NCI-H460 (cell line): ENCODE measurements around the gene NTM. TPM values are rescaled to one million over a fixed set of nuclear protein-coding genes. Genes with fewer than 3 reads are reported as not detected.
"Not testable (repeated sequence)": the region's sequence is repeated elsewhere in the genome, so short reads cannot be mapped to it uniquely, and the experiment has no call there.

Experiments used
- DNase-seq: peaks from one replicate; pipeline ENCODE4 v3.0.0-alpha.2; 2016; ENCODE audit warnings: low read depth; ENCODE audit errors: extremely low read depth
- total RNA-seq: library from RNA; depleted of rRNA; stranded (reverse); fragments of >200 nt; shearing (Covaris generic); gene quantifications from 2 replicates; pipeline ENCODE4 v1.2.3, GENCODE V29; 2014

NTM gene
- total RNA-seq, 1 experiment from 2014 or later: 3.7 TPM

- DNase-seq: no peak
Observed at GRCh38 chr11:132307309-132308020, 937.0 kb downstream of the NTM start.

GRCh38 chr11:132310390-132311375, 940.3 kb downstream of the NTM start:
- no peak for DNase-seq

DNA sequence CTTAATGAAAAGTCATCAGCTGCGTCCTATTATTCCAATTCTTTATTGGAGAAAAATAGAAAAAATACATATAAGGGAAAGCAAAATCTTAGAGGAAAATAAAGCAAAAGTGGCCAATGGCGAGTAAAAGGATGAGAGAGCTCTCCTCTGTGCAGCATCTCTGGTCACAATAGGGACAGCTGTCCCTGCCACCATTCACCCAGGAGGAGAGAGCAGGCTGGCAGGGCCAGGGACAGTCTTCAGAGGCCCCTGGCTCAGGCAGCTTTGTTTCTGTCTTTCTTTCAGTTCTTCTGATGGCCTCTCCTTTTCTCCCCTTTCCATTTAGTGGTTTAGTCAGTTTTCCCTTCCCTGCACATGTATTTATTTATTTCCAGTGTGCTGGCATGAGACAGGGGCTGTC, 941.3 kb downstream of the NTM start:
- DNase-seq: no peak

GRCh38 chr11:132312161-132312560, 941.7 kb downstream of the NTM start:
- no peak for DNase-seq

- no peak for DNase-seq
Observed at GRCh38 chr11:132312701-132313111, 942.3 kb downstream of the NTM start.

DNA sequence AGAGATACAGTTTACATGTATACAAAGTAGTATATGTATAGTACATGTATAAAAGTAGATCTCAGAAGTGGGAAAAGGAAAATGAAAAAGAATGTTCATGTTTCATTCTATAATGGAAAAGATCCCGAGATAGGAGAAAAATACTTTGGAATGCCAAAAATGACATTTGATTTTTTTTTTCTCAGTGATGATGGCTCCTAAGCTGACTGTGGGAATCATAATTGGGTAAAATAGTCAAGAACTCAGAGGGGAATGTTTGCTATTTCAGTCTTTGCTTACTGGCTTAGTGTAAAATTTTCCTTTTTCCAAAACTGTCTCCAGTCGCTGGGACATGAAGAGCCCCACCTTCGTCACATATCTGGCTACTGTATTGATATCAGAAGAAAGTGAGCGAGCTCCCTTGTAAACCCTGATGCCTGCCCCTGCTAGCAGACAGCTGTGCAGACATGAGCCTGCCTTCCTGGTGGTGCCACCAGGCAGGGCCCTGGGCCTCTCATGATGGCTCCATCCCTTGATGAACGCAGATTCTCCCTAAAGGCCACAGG, 944.6 kb downstream of the NTM start:
- no peak for DNase-seq

DNA sequence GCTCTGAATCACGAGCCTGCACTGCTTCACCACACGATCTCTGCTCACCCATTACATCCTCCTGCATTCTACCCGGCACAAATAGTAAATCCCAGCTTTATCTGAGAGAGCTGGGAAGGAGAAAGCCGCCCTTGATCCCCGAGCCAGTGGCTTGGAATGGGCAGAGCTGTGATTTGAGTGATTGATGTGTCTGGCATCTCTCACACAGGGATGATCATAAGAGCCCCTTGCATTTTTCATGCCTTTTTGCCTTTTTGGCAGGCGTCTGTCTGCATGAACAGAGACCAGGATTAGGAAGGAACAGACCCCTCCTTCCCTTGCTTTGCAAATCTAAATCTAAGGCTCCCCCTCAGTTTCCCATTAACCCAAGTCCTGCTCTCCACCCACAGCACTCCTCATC, 945.3 kb downstream of the NTM start:
- no peak for DNase-seq

DNA sequence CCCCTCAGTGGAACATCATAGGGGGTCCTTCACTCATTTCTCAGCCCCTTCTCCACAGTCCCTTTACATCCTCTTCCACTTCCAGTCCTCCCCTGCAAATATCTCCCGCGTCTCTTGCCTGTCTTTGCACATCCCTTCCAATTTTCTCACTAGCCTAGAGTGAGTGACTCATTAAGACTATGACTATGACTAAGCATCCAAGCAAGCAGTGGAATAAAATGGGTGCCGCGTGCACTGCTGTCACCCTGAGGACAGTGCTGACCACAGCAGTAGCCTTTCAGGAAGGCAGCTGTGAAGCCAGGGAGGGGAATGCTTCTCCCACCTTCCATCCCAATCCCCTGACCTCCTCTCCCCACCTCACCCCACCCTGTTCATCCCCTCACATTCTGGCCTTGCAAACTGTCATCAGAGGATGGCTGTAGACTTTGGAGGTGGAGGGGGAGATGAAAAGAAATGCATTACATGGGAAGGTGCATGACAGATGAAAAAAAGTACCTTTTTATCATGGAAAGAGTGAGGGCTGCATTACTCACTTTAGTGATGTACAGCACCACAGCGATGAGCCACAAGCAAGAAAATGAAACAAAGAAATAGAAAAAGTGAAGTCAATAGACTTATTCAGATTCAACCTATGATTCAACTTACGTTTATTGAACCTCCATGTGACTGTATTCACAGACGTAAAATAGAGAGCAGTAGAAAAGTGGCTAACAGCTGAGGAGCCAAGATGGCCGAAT, 948.2 kb downstream of the NTM start:
- DNase-seq: peak; percentile 54

DNA sequence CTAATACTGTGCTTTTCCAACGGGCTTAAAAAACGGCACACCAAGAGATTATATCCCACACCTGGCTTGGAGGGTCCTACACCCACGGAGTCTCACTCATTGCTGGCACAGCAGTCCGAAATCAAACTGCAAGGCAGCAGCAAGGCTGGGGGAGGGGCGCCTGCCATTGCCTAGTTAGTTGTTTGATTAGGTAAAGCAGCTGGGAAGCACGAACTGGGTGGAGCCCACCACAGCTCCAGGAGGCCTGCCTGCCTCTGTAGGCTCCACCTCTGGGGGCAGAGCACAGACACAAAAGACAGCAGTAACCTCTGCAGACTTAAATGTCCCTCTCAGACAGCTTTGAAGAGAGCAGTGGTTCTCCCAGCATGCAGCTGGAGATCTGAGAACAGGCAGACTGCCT, 949.0 kb downstream of the NTM start:
- not testable (repeated sequence) for DNase-seq

GRCh38 chr11:132330515-132330914, 960.1 kb downstream of the NTM start:
- no peak for DNase-seq

DNA sequence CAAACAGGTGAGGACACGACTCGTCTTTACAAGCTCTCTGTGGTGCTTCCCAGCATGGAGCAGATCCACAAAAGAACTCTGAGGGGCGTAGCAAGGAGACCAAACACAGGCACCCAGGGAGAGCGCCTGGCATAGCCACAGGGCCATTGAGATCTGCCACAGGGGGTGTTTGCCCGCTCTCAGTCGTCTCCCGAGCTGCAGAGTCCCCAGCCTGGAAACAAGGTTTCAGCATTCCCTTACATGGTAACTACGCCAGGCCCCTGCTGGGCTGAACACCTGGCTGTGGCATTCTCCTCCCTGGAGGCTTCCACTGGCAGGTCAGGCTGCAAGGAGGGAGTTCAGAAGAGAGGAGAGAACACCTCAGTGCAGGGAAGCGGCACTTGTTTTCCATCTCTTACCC, 962.1 kb downstream of the NTM start:
- DNase-seq: no peak

- DNase-seq: no peak
Observed at GRCh38 chr11:132334769-132335280, 964.4 kb downstream of the NTM start.

DNA sequence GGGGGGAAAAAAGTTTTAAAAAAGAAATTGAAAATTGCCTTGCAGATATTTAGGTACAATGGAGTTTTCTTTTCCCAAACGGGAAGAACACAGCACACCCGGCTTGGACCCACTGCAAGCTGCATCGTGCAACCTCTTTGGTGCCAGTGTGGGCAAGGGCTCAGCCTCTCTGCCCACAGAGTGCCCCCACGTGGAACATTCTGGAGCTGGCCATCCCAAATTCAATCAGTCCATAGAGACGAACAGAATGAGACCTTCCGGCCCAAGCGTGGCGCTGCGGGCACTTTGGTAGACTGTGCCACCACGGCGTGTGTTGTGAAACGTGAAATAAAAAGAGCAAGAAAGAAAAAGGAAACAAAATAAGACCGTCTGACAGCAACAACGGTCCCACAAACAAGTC, 964.9 kb downstream of the NTM start:
- no peak for DNase-seq

DNA sequence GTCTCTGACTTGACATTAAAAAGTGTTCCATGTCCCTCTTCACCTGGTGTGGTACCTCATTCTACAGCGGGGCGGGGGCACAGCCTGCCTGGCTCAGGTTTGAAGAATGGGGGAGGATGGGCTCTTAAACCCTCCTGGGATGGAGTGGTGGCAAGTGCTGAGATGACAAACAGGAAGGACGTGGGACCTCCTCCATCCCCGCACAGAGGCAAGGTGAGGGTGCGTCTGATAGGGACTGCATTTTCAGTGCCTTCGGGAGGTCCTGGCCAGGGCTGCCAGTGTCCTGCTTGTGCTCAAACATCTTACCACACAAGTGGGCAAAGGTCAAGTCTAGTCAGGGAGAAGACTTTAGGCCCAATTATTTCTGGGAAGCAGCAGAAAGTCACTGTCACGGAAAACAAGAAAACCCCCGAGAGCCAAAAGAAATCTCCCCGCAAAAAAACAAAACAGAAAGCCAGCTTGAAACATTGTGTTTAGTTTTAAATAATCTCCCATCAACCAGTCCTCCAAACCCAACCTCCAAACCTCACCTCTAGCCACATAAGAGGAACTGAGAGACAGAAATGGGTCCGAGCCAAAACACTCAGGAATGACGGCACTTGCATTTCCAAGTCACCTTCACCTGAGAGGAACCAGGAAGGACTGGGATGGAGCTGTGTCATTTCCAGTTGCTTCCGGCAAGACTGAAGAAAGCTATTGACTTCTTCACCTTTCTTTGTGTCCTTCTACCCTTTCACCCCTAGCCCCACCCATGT, 966.5 kb downstream of the NTM start:
- DNase-seq: no peak

- no peak for DNase-seq
Observed at GRCh38 chr11:132337819-132338416, 967.5 kb downstream of the NTM start.

DNA sequence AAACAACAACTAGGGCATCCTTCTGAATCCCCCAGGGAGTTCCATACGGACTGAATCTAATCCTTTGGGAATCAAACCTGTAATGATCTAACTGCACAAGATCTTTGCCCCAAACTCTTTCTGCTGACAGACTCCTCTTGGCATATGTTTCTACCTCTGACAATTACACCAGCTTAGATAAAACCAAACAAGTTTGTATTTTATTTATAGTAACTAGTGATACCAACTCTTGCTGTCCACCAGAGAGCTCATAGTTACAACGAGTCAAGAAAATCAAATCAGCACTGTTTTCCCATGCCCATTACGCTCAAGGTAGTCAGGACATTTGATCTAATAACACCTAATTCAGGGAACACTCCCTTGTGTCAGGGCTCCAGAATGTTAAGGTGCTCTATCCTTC, 972.0 kb downstream of the NTM start:
- DNase-seq: no peak

DNA sequence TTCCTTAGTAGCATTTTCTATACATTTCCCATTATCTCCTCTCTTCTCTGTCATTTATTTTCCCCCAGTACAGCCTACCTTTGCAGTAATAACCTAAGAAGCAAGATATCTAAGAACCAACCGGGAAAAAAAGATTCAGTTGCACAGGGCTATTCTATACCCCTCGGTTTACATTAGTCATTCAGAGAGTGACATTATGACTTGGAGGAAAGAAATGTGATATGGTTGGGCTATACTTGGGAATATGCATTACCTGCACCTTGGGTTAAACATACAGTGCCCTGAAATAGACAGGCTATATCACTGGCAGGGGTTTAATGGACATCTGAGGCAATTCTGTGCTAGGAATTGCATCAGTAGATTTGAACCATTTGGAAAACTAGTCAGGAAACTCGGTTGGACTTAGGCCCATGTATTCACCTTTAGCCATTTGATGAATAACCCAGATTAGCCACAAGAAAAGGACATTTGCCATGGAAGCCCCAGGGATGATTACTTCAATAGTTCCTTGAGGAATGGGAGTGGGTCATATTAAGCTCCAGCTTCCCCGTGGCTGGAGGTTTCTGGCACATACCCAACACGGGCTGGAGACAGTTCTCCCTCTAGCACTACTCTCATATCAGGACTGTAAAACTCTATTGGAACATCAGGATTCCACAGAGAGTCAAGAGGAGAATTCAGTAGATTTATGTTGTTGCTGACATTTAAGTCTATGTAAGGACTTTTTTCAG, 973.2 kb downstream of the NTM start:
- DNase-seq: no peak

DNA sequence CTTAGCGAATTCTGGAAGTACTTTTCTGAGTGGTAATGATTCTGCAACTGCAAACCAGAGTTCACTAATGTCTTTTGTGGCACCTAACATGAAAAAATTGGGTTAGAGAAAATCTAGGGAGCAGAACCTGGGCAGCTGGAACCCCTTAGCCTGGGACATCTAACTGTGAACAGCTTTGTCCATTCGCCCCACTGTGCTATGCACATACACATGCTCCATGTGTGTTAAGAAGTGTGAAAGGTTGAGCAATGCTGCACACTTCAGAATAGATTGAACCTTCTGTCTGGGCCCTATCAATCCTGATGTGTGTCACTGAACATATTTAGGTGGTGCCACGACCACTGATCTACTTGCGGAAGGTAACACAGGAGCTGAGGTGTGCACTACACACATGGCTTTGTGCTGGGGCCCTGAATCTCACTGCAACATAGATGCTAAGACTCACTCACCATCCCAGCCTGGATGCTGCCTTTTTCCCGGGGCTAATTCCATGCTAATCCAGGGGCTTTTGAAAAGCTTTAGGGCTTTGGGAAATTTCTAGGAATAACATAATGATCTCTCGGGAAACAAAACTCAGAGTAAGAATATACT, 976.2 kb downstream of the NTM start:
- DNase-seq: no peak
